NCI-H446 treated with DMSO at 0.1 percent for 48 hours (cell line): ENCODE measurements around the gene SLX9.

Experiments
- DNase-seq: peaks from one replicate; lab custom pipeline; 2025; lab: John Stamatoyannopoulos, UW

Gene SLX9

GRCh38 chr21:45003331-45004058, 63.7 kb downstream of the SLX9 start:
- DNase-seq, result no peak

DNA sequence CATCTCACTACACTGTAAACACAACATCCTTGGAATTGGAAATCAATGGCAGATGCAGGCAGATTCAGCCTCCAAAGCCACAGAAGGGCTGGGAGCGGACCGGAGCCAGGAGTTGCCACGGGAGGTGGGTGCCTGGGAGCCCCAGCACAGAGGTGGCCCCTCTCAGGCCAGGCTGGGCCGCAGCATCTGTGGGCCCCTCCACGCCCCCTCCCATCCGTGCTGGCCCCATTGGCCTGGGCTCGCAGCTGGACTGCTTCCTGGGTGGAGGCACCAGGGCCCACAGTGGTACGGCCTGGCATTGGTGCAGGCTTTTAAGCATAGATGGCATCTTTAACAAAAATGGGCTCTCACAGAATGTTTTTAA, 64.2 kb downstream of the SLX9 start:
- no peak for DNase-seq

DNA sequence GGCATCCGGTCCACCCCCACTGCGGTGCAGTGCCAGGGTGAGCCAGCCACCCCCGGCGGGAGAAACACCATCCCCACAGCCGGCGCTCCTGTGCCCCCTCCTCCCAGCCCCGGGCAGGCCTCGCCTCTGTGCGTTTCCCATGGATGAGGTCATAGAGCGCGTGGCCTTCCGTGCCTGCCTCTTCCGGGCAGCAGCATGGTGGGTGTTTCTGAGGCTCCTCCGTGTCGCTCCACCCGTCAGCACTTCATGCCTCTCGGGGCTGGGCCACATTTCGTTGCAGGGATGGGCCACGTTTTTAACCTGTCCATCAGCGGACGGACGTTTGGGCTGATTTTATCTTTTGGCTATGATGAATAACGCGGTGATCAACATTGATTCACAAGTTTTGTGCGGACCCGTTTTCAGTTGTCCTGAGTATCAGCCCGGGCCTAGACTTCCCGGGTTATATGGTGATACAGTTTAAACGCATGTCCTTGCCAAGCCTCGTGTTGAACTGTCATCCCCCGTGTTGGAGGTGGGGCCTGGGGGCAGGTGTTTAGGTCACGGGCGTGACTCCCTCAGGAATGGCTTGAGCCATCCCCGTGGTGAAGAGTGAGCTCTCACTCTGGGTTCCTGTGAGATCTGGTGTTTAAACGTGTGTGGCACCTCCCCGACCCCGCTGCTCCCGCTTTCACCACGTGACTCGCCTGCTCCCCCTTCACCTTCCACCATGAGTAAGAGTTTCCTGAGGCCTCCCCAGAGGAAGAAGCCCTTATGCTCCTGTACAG, 64.8 kb downstream of the SLX9 start:
- no peak for DNase-seq

DNA sequence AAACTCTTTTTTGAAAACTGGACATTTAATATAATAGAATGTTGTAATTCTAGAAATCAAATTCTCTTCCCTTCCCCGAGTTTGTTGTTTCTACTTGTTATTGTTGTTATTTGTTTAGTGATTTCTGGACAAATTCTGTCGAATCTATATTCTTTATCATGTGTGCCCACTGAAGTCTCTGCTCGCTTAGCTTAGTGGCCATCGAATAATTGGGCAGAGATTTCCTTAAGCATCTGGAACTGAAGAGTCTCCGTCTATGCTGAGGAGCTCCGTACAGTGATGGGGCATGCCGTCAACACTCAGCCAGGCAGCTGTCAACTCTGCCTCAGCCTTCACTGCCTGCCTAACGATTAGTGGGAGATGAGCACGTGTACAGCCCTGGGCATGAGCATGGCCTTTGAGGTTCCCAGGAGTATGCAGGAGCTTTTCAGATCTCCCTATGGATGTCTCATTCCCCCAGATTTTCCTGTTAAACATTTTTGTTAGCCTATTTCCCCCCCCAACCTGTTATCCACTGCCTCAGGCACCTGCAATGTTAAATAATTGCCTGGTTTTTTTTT, 66.8 kb downstream of the SLX9 start:
- no peak for DNase-seq

DNA sequence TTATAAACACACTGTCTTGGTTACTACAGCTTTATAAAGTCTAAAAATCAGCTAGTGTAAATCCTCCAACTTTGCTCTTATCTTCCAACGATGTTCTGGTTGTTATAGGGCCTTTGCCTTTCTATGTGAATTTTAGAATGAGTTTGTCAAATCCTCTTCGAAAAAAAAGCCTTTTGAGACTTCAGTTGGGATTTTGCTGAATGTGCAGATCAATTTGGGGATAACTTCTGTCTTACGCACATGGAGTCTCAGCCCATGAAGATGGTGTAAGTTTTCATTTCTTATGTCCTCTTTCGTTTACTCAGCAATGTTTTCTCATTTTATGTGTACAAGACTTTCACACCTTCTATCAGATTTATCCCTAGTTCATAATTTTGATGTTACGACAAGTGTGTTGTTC, 69.8 kb downstream of the SLX9 start:
- no peak for DNase-seq

DNA sequence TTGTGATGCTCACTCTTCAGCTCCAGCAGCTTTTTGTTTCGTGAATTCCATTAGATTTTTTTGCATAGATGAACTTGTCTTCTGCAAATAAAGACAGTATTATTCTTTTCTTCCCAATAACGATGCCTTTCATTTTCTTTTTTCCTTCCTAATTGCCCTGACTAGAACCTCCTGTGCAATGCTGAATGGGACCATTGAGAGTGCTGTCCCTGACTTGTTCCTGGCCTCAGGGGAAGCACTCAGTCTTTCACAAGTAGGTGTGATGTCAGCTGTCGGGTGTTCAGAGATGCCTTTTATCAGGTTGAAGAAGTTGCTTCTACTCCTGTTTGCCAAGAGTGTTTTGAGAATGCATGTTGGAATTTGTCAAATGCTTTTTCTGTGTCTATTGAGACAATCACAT, 70.3 kb downstream of the SLX9 start:
- DNase-seq, result no peak

DNA sequence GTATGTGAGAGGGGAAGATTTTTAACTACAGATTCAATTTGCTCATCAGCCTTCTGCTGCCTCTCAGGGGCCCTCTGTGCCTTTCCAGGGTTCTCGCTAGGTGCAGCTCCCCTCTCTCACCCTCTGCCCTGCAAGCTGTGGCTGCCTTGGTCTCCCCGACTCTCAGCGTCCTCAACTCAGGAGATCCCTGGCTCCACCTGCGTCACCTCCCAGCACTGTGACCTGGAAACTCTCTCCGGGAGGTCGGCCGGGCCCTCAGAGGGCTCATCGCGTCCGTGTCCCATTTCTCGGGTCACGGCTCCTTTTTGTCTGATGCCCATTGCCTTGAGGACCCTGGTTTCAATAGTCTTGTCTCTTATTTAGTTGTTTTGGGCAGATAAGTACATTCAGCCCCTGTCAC, 71.0 kb downstream of the SLX9 start:
- DNase-seq, result no peak

DNA sequence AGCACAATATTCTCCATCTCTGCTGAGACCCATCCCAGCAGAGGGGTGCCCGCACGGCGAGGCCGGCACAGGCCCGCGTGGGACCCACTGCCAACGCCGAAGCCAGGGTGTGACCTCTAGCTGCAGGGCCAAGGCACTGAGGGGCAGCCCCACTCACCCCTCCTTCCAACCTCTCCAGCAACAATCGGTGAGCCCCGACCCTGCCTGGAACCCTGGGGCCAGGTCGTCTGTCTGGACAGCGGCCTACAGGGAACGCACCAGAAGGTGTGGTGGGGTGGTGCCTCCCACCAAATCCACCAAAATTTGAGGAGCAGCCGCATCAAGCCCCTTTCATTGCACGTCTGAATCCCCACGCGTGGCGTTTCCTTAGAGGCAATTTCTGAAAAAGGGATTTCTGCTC, 71.6 kb downstream of the SLX9 start:
- DNase-seq, result no peak

GRCh38 chr21:45011911-45012661, 72.3 kb downstream of the SLX9 start:
- no peak for DNase-seq

DNA sequence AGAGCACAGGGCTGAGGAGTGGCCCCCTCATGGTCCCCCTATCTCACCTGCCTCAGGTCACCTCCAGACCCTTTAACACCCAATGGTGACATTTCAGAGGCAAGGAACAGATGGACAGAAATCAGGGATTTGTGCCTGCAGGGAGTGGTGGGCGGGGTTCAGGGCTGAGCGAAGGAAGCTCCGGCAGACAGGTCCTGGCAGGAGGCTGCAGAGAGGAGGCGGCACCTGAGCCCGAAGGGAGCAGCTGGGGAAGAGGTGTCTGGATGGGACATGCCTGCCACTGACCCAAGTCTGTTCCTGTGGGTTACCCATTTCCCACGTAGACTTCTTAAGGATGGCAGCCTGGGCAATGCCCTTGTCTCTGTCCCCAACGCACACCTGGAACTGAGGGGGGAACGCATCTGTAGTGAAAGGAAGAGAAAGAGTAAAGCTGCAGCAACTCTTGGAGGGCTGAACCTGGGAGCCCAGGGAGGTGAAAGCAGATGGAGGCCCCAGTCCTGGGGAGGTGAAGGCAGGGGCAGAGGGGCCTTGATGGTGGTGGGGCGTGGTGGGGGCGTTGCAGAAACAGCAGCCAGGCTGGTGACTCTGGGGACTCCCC, 72.9 kb downstream of the SLX9 start:
- DNase-seq, result no peak

DNA sequence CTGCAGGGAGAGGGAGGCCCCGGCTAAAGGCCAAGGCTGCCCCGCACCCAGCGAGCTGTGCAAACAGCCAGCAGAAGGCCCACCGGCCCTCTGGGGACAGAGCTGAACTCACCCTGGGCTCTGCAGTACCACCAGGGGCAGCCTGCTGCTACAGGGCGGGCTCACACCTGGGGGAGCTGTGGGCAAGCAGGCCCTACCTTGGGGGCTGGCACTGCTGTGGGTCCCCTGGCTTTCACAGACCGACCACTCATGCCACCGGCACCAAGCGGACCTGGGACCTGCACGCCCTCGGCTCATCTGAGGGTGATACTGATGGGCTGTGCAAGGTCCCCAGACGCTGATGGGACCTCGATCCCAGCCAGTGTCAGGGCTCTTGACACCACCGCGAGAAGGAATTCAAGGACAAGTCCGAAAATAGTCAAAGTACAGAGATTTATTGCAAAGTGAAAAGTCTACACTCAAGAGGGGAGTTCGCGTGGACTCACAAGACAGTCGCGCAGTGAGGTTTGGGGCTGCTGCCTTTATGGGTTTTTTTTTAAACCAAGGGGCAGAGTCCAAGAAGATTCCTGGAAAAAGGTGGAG, 73.5 kb downstream of the SLX9 start:
- no peak for DNase-seq

DNA sequence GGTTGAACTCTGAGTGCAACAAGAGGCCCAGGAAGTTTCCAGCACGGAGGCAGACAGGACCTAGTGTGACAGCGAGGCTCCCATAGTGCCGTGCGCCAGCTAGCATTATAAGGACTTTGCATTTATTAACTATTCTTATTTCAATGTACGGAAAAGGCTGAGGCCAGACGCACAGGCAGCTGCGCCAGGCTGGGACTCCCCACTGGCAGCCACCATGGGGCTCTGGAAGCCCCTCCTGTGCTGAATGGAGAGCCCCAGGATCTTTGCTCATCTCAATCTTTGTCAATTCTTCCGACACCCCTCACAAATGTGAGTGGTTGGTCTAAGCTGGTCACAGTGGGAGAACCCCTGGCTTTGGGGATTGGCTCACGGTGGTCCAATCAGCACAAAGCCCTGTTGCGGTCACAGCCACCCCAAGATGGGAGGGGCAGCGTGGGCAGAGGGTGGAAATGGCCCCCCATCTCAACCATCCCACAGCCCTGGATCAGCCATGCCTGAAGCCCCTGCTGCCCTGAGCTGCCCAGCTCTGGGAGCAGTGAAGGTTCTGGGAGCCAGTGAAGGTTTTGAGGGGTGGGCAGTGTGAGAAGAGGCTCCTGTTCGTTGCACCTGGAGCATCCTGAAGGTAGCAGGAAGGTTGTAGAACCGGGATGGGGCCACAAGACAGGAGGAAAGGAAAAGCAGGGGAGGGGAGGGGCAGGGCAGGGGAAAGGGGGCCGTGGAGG, 75.1 kb downstream of the SLX9 start:
- DNase-seq, result no peak

DNA sequence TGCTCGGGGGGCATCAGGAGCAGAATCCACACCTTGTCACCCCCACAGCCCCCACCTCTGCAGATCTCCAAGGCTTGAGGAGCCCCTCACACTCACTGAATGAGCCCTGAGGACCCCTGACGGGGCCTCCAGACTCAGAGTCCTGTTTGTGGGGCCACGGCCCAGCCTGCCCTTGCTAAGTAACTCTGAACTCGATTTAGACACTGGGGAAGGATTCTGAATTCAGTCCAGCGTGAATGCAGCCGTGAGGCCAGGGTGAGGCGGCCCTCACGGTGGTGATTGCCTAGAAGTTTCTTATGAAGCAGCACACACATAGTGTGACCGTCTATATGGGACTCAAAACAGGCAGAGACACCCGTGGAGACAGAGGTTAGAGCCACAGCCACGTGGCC, 75.6 kb downstream of the SLX9 start:
- no peak for DNase-seq

DNA sequence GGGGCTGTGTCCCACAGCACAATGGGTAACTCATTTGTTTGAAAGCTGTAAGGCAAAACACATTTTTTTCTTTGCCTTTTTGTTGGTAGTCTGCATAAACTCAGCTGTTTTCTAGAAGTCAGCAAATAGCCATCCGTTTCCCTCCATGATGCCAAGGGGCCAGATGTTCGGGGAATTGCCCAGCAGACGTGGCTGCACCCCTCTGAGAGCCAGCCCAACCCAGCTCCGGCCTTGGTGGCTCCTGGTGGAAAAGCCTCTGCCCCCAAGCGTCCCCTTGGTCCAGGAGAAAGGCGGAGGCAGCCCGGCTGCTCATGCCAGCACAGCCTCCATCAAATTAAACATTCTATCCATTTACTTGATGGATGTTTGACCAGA, 76.2 kb downstream of the SLX9 start:
- DNase-seq, result no peak

GRCh38 chr21:45016406-45017038, 76.7 kb downstream of the SLX9 start:
- DNase-seq, result no peak

DNA sequence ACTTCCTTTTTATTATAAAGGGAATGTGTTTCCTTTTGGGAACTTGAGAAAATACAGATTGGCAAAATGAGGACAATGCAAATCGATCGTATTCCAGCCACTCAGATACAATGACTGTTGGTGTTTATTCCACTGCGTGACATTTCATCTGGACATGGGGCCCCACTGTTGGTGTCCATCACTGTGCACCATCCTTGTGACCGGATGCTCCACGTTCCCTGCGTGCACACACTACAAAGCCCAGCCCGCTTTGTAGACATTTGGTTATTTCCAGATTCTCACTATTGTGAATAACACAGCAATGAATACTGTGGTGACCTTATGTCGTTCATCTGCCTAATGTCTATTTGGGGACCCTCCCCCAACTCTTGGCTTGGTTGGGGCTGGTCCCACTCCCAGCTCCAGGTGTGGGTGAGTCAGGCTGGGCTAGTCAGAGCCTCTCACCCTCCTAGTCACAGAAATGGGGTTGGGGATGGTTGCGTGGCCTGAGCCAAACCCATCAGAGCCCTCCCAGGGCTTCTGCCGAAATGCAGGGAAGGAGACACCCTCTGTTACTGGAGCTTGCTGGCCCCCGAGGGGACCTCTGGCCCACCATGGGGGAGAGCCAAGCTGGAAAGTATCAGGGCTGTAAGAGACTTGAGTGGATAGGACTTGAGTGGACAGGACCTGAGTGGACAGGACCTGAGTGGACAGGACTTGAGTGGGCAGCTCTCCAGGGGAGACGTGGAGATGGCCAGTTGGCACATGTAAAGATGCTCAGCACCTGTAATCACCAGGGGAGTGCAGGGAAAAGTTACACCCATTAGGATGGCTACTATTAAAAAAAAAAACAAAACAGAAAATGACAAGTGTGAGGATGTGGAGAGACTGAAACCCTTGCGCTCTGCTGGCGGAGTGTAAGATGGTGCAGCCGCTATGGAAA, 77.5 kb downstream of the SLX9 start:
- DNase-seq, result no peak

- no peak for DNase-seq
Observed at GRCh38 chr21:45018131-45019075, 78.6 kb downstream of the SLX9 start.

GRCh38 chr21:45019076-45019886, 79.5 kb downstream of the SLX9 start:
- DNase-seq, result no peak
